EH (cell line): ENCODE data around the gene S100A9.

Experiments
- DNase-seq: peaks from one replicate; pipeline ENCODE4 v3.0.0-alpha.2; 2015; ENCODE audit warnings: low read depth

The S100A9 gene

DNA sequence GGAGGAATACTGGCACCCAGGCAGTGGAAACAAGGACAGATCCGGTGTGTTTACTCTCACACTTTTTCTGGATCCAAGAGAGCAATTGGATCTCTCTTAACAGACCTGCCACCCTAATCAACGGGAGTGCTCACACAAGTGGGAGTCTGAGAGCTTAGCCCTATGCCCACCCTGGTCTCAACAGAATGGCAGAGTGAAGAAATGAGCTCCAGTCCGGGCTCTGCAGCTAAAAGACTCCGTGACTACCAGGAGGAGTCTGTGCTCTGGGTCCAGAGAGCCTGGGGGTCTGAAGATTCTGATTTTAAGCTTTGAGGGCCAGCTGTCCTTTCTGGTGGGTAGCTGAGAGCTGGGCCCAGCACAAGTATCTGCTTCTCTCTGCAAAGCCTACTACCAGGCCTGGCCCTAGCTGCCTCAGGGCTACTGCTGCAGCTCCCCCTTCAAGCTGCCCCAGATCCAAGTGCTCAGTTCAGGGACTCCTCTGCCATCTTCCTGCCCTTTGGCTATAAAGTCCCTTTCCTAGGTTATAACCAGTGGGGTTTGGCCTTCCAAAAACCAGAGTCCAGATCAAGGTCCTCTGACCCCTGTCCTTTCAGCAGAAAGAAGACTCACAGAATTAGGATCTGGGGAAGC, 3.9 kb downstream of the S100A9 start:
- no peak for DNase-seq

DNA sequence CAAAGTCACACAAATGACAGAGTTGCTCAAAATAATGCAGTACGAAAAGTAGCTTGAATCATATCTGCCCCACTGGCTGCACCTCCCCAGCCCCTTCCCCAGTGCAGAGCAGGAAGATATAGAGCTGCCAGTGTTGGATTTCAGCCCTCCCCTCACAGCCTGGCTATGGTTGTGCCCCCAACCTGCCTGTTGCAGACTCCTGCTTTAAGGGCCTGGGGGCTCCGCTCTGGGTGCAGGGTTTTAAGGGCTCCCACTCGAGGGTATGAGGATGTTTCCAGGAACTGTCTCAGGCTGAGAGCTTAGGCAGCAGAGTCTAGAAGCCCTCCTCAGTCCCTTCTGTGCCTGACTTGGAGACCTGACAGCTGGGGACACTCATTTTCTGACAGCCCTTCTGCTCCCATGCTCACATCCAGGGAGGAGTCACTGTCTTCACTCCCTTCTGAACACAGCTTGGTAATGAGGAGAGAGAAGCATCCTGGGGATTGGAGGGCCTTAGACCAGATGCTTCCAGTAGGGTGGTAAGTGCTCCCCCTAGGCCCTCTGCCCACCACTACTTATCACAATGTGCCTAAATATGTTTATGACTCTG, 4.6 kb downstream of the S100A9 start:
- DNase-seq: no peak

DNA sequence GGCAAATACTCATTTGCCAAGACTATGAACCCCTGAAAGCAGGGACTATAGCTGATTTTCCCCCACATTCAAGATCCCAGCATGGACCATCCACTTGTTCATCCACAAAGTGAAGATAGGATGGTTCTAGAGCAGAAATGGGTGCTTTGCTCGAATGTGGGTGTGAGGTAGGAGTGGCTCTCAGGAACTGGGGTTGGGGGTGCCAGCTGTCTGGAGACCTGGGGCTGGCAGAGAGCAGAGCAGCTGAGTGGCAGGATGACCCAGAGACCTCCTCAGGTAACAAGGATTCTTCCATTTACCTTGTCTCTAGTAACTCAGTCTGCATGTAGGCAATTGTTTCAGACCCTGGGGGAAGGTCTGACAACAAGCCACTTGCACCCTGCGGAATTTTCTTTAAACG, 6.0 kb downstream of the S100A9 start:
- DNase-seq: no peak

DNA sequence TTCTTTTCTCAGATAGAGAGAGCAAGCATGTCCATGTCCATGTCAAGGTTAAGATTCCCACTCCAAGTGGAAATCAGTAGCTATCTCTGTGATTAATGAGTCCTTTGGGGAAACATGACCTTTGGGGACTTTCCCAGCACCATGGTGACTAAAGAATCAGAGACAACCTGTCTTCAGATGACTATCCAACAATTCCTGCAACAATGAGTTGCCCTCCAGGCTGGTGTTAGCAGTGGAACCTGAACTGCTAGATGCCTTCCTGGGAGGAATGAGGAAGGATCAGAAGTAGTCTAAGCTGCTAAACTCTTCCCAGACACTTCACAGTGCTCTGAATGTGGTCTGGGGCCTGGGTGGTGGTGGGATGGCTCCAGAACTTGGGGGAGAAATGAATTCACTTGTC, 6.5 kb downstream of the S100A9 start:
- no peak for DNase-seq

DNA sequence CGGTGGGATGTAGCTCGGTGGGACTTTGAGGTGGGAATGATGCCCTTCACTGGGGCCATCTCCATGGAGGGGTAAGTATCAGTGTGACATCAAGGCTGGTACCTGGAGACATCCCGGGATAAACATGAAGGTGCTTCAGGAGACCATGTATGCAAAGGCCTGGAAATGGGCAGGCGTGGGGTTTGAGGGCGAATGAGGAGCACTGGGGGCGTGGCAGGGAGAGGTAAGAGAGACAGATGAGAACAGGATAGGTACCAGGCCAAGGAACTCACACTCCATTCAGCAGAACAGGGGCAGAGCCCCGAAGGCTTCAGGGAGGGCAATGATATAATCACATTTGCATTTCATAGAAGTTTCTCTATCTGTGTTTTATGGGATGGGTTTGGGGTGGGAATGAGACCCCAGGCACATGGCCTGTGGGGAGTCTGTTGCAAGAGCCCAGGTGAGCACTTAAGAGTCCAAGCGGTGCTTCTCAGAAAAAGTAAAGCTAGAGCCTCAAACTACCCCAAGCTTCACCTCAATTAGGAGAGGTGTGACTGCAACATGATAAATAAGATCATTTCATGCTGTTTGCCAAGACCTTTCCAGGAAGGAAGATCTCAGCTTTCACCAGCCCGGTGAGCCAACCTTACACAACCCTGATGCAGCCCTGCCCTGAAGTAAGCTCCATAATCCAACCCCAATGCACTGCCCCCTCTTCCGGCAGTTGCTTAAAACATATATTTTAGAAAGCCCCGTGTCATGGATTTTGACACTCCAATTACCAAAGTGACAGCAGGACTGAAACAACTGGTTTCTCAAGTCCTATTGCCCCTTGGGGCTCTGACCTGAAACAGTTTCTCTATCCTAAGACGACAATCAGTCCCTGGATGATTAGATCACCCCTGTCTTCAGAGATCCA, 7.4 kb downstream of the S100A9 start:
- no peak for DNase-seq

DNA sequence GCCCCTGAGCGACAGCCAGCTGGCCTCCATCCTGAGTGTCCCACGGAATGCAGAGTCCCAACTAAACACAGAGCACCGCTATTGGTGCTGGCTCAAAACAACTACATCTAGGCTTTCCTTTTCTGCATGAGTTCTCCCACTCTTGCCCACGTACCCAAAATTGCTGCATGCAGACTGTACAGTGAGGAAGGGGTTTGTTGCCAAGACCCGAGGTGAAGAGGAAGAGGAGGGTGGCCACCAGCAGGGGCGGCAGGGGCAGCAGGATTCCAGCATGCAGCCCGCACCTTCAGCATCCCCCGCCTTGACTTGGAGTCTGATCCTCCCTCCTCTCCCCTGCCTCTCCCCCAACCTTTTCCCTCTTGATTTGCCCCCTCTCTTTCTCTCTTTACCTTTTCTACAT, 8.0 kb downstream of the S100A9 start:
- no peak for DNase-seq

DNA sequence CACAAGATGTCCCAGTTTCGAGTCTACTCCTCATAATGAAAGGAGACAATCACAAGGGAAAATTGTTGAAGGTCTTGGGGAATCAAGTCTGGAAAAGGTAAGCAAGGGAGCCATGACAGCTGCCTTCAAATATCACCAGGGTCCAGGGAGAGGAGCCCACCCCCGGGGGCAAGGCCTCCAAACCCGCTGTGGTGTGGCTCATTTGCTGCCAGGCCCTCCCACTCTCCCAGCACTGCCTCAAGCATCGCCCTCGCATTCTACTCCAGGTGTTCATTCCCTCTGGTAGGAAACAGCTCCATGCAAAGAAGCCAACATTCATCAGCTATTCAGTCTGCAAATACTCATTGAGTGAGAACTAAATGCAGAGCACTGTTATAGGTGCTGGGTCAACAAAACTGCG, 8.6 kb downstream of the S100A9 start:
- no peak for DNase-seq

DNA sequence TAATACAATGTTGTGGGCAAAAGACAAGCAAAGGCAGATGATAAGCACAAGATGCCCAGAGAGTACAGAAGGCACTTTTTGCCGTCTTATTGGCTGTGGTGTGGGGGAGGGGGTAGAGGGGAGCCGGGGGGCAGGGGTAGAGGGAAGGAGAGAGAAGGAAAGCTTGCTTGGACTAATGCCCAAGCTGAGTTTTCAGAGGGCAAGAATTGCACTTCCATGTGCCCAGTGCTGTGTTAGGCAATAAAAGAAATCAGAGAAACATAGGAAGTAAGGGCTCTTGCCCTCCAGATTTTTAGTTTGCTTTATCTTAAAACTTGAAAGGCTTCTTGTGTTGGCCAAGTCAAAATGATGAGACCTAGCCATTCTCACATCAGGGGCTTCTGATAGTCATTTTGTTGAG, 9.4 kb downstream of the S100A9 start:
- DNase-seq: no peak

DNA sequence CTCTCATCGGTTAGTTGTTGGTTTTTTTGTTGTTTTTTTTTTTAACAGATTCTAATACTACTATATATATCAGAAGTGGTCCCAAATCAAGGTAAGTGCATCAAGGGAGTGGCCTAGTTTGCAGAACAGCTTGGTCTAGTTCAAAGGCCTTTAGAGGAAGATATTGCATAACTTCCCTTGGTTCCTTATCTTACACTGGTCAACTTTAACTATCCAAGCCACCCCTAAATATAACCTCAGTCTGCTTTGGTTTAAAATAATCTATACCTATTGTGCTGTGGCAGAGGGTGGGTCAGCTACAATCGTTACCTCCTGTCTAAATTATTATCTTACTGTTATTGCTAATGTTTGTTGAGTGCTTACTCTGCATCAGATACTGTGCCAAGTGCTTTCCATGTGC, 10.8 kb downstream of the S100A9 start:
- DNase-seq: no peak

DNA sequence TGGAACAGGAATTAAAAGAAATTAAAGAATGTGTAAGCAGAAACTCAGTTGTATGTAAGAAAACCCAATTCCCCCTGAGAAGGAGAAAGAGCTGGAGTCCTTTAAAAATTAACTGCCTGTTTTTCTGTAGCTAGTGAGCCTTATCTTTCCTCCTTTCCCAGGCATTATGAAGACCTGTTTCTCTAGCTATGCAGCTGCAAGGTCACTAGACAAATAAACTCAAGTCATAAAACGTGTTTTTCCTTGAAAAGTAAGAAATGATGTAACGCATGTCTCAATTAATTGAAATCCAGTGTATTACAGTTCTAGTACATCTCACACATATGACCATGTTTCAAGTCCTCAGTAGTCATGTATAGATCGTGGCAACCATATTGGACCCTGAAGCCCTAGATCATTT, 12.5 kb downstream of the S100A9 start:
- no peak for DNase-seq

DNA sequence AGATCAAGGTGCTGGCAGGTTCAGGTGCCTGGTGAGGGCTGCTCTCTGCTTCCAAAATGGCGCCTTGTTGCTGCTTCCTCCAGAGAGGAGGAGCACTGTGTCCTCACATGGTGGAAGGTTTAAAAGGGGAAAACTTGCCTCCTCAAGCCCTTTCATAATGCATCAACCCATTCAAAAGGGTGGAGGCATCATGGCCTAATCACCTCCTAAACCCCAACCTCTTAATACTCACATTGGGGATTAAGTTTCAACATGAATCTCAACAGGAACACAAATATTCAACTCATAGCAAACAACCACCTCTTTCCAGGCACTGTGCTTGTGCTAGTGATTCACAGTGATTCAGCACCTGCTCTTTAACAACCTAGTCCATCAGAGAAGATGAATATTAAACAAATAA, 13.6 kb downstream of the S100A9 start:
- DNase-seq: no peak

DNA sequence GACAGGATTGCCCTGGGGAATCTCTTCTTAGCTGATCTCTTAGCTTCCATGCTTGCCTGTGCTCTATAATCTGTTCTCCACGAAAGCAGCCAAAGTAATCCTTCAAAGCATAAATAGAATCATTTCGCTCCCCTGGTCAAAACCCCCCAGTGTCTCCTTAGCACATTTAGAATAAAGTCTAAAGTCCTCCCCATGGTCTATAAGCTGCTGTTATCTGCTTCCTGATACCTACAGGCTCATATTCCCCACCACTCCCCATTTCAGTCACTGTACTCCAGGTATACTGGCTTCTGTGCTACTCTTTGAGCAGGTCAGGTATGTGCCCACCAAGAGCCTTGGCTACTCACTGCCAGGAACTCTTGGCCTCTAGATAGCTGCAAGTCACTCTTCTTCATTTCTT, 14.9 kb downstream of the S100A9 start:
- no peak for DNase-seq

DNA sequence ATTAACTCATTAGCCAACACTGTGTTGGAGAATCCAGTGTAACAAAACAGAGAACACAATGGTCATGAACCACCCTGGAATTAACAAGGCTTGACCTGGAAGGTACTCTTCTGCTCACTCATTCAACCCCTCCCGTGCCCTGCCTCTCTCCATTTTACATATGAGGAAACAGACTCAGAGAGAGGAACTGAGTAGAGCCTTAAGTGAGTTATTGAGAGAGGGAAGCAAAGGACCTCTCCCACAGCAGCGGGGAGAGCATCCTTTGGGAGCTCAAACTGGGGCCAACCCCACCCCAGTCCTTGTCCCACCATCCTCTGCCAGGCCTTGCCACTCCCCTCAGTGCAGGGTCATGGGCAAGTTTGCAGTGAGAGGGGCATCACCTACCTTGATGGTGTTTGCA, 16.4 kb downstream of the S100A9 start:
- no peak for DNase-seq

DNA sequence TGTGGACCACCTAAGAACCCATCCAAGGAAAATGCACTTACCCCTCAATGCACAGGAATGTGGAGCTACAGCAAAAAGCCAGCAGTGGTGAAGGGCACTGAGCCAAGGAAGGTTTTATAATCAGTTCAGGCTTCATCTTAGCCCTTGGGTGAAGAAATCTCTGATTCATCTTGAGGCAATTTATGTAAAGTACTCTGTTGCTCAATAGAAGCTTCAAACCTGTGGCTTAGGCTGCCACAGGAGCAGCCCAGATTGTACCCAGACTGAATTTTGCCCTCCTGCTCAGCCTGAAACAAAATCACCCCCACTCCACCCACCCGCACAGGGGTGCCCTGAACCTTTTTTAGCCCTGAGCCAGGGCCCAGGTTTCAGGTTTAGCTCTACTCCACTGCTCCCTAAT, 17.9 kb downstream of the S100A9 start, which contains the start of gene S100A12:
Gene S100A12, minus strand, starts transcription at position 111 of the 400 bp plus-strand sequence. CDS start 1,029 bp downstream, outside the sequence.
- peak; percentile 70 for DNase-seq

DNA sequence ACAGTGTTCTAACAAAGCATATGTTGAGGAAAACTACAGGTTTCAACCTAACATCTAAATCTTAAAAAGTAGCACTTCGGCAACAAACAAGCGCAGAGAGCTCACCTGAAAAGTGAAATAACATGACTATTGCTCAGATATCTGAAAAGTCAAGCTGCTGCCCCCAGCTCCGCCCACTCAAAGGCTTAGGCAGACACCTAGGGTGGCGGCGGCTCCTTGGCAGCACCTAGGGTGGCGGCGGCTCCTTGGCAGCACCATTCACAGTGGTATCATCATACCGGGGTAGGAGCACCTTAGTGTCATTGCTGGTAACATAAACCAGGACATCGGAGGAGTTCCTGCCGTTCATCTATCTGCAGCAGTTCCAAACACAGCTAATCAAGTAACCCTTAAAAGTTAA, 21.9 kb downstream of the S100A9 start:
- DNase-seq: no peak

DNA sequence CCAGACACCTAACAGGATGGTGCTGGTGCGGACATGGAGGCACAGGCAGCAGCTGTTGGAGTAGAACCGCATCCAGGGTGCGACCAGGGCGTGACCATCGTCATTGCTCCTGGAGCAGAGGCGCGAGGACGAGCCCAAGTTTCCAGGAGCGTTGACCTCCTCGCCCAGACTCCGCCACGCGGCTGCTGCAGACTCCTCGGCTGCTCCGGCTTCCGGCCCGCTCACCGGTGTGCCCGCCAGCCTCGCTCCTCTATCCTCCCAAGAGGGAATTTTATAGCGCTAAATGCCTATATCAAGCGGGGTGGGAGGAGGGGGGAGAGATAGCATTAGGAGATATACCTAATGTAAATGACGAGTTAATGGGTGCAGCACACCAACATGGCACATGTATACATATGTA, 23.1 kb downstream of the S100A9 start:
- DNase-seq: no peak

DNA sequence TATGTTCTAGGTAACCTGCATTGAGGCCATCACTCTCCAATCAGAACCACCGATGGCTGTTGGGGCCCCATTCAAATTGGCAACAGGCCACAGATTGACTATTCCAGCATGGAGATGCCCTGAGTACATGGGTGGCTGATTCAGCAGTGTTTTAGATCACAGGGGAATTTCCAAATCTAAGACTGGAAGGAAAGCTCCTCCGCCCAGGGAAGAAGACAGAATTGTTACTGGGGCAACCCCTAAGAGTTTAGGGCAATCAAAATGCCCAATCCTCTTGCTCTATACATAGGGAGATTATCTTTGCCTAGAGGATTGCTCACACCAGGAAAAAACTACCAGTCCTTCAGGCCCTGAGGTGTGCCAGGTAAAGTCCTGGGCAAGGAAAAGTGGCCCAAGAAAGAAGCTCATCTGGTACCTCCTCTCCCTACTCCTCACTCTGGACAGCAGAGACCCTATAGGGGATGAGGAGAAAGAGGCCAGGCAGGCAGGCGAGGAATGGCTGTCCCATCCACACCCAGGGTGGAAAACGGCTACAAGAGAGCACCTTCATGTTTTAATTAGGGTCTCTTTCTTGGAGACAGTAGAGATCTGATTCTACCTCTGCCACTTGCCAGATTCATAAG, 27.4 kb downstream of the S100A9 start:
- DNase-seq: no peak

DNA sequence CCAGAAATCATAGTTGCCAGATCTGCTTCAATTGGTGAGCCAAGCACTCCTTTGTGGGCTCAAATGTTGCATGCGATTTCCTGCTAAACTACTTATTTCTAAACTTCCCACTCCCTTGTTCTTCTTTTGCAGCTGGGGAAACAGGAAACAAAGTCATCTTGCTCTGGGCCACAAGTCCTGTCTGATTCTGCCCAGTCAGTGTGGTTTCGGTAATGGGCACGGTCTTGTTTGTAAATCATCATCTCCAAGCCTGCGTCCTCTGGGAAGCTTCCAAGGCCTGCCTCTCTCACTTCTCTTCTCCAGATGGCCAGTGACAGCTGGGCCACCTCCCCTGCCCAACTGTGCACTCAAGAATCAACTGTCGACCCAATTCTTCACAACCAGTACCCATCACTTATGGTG, 28.8 kb downstream of the S100A9 start:
- DNase-seq: no peak

DNA sequence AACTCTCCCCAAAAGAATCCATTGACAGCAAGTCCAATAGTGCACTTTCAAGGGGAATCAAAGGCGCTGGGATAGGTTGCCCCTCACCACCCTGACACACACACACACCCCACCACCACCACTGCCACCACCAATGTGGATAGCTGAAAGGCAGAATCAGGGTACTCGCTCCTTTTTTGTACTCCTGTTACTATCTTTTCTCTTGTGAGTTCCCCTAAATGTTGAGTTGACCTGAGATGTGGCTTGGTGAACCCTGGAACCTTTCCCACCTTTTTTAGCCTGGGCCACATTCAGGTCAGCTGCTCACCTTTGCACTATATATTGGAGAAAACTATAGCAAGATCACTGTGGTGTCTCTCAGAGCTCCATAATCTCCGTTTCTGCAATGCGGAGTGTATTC, 29.3 kb downstream of the S100A9 start:
- no peak for DNase-seq

DNA sequence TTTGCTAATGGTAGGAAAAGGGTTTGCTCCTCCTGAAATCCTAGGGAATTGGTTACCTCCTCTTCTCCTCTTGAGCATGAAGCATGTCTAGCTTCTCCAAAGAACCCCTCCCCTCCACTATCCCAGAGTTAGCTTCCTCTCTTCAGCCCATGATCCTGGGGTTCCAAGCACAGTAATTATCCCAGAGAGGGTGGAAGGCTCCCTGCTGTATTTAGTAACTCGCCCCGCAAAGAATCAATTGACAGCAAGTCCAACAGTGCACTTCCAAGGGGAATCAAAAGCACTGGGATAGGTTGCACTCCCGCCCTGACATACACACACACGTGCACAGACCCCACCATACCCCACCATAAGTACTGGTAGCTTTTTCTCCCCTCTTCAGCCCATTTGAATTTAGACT, 30.1 kb downstream of the S100A9 start:
- no peak for DNase-seq

DNA sequence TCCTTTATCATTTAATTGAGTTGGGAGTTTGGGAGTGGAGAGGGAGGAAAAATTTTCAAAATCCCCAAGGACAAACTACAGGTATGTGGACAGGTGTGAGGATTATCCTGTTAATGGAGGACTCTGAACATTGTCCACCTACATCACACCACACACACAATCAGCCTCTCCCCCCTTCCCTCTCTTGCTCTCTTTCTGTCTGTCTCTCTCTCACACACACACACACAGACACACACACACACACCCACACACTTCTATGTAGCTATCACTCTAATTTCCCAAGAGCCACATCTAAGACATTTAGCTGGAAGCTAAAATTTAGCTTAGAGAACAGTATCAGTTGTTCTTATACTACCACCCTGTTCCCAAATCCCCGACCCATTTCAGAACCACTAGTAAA, 31.7 kb downstream of the S100A9 start:
- DNase-seq: no peak

DNA sequence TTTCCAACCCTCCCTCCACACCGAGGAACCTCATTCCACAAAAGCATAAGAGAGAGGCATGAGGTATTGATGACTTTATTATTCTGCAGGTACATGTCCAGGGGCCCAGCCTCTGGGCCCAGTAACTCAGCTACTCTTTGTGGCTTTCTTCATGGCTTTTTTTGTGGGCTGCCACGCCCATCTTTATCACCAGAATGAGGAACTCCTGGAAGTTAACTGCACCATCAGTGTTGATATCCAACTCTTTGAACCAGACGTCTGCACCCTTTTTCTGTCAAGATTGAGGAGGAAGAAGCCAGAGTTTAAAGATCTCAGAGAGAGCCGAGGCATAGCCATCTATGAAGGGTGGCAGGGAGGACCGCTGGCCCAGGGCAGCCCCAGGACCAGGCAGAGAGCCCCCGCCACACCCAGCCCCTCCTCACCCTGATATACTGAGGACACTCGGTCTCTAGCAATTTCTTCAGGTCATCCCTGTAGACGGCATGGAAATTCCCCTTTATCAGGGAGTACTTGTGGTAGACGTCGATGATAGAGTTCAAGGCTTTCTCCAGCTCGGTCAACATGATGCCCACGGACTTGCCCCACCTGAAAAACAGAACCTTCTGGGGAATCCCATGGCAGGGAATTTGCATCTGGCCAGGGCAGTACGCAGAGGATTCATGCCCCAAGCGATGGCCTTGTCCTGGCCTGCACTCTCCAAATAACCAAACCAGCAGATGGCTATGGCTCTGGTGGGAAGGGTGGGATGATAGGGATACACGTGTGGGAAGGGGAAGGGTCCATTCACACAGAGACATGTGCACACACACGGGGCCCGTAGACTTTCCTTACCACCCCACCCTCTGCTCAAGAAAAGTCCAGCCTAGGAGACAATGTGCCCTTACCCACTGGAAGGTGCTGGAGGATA, 32.6 kb downstream of the S100A9 start:
- no peak for DNase-seq
